Stimulated activated CD4-positive, alpha-beta T cell treated with anti-CD3 and anti-CD28 coated beads, Interleukin-4, amount 100 ng/mL, for 4 hours (primary cell): ENCODE results near the gene FAM13A.

Source experiments
- DNase-seq, 2 experiments: peaks; one replicate each; pipeline ENCODE4 v3.0.0-alpha.2; 2020

The FAM13A gene

GRCh38 chr4:88804234-88804633 is 252.8 kb downstream of the FAM13A start:
- no peak for DNase-seq

- no peak for DNase-seq
These were observed 253.3 kb downstream of the FAM13A start for GRCh38 chr4:88803600-88804096.

GRCh38 chr4:88802585-88803286 is 254.2 kb downstream of the FAM13A start:
- DNase-seq = no peak

GRCh38 chr4:88802138-88802537 is 254.8 kb downstream of the FAM13A start:
- DNase-seq = no peak

- no peak for DNase-seq
These were observed 257.1 kb downstream of the FAM13A start for GRCh38 chr4:88799900-88800299.

GRCh38 chr4:88797725-88798124 is 259.3 kb downstream of the FAM13A start:
- no peak for DNase-seq

- DNase-seq = no peak
These were observed 260.4 kb downstream of the FAM13A start for GRCh38 chr4:88796545-88796944.

- no peak for DNase-seq
These were observed 262.0 kb downstream of the FAM13A start for GRCh38 chr4:88794952-88795351.

GRCh38 chr4:88794087-88794690 is 262.8 kb downstream of the FAM13A start:
- no peak for DNase-seq

- DNase-seq = no peak
These were observed 263.5 kb downstream of the FAM13A start for GRCh38 chr4:88793475-88793874.

- DNase-seq = no peak
These were observed 264.2 kb downstream of the FAM13A start for GRCh38 chr4:88792821-88793220.

- no peak for DNase-seq
These were observed 264.7 kb downstream of the FAM13A start for GRCh38 chr4:88792268-88792781.

GRCh38 chr4:88791274-88791673 is 265.7 kb downstream of the FAM13A start:
- no peak for DNase-seq

- no peak for DNase-seq
These were observed 268.1 kb downstream of the FAM13A start for GRCh38 chr4:88788895-88789294.

GRCh38 chr4:88788424-88788823 is 268.6 kb downstream of the FAM13A start:
- no peak for DNase-seq

GRCh38 chr4:88786011-88786410 is 271.0 kb downstream of the FAM13A start:
- DNase-seq = no peak

- DNase-seq = no peak
These were observed 276.6 kb downstream of the FAM13A start for GRCh38 chr4:88780389-88780788.

- DNase-seq = no peak
These were observed 277.6 kb downstream of the FAM13A start for GRCh38 chr4:88779431-88779830.

- DNase-seq = no peak
These were observed 281.5 kb downstream of the FAM13A start for GRCh38 chr4:88775529-88775928.

- DNase-seq = no peak
These were observed 282.0 kb downstream of the FAM13A start for GRCh38 chr4:88775026-88775425.

- no peak for DNase-seq
These were observed 285.0 kb downstream of the FAM13A start for GRCh38 chr4:88771883-88772450.

- no peak for DNase-seq
These were observed 291.3 kb downstream of the FAM13A start for GRCh38 chr4:88765729-88766128.

- DNase-seq = no peak
These were observed 293.9 kb downstream of the FAM13A start for GRCh38 chr4:88763075-88763474.
